Measurements from ENCODE around the gene METAP2. TPM values are rescaled to one million over a fixed set of nuclear protein-coding genes. Genes with fewer than 3 reads are reported as not detected.

METAP2 gene
- polyA plus RNA-seq, 1 of the 3 experiments (the other 2 are of a cell fraction): 35.8 TPM

- peaks cover 11% of the 10 kb centered on the region; the same call in 1 of the 2 replicates for H3K79me2 ChIP-seq (ENCODE audit: insufficient read depth)
- no peak overlapping the region for H2AFZ ChIP-seq (ENCODE audit: low read depth)
- H3K27ac ChIP-seq (ENCODE audit: low read depth in 2 of 2, low read length in 1 of 2): no peak overlapping the region
- no peak overlapping the region for H3K9ac ChIP-seq
- H3F3A ChIP-seq (replicated peaks; ENCODE audit: insufficient read depth): no peaks in the 10 kb centered on the region
- no peaks in the 10 kb centered on the region for H3K9me2 ChIP-seq
- no peaks in the 10 kb centered on the region for H3K27me3 ChIP-seq (ENCODE audit: insufficient read depth)
- 97% methylated on average over 3 of the region's 3 CpGs for WGBS (ENCODE audit: low lambda C conversion rate)
- no peak overlapping the region for H3K4me2 ChIP-seq
- CTCF ChIA-PET: interaction anchor here (0.6 to 0.9 kb wide), 2 partner anchors 14 to 25 kb away, joined by 3 to 4 read pairs; no protein-coding TSS in a partner anchor
- H3K36me3 ChIP-seq (replicated peaks in 1 of 2; ENCODE audit: control insufficient read depth in 1 of 2, insufficient read depth in 2 of 2, low read length in 1 of 2): peaks cover 65 to 74% of the 10 kb centered on the region in 2 experiments
- DNase-seq: no peak
- no peak overlapping the region for H3K4me3 ChIP-seq (ENCODE audit: low read depth in 2 of 2, low read length in 1 of 2)
- H3K4me1 ChIP-seq (ENCODE audit: control insufficient read depth in 1 of 2, insufficient read depth in 2 of 2, low read depth in 1 of 2, low read length in 1 of 2): no peaks in the 10 kb centered on the region
- POLR2A ChIA-PET: no interaction called here
- H4K20me1 ChIP-seq (ENCODE audit: insufficient read depth): no peaks in the 10 kb centered on the region
- TF ChIP-seq TEAD4 (IDR thresholded peaks at IDR 0.05; ENCODE audit: borderline replicate concordance, insufficient read depth): no peak
- TF ChIP-seq JUND (IDR thresholded peaks at IDR 0.05): no peak
- no peak for TF ChIP-seq REST (IDR thresholded peaks at IDR 0.05; ENCODE audit: low read depth, low read length)
- TF ChIP-seq FOSL2 (IDR thresholded peaks at IDR 0.05; ENCODE audit: borderline replicate concordance, low read depth): no peak
- no peak for TF ChIP-seq RCOR1 (IDR thresholded peaks at IDR 0.05; ENCODE audit: low read length)
- TF ChIP-seq USF1 (IDR thresholded peaks at IDR 0.05; ENCODE audit: borderline replicate concordance, low read depth): no peak
- no peak for TF ChIP-seq PBX3 (IDR thresholded peaks at IDR 0.05)
- TF ChIP-seq POLR2AphosphoS5 (IDR thresholded peaks at IDR 0.05; ENCODE audit: low read depth, low read length): no peak
- no peak for TF ChIP-seq RAD21 (IDR thresholded peaks at IDR 0.05; ENCODE audit: low read length)
- TF ChIP-seq FOXM1 (IDR thresholded peaks at IDR 0.05; ENCODE audit: low read depth): no peak
- TF ChIP-seq MEF2A (IDR thresholded peaks at IDR 0.05; ENCODE audit: borderline replicate concordance, low read depth): no peak
- TF ChIP-seq FOXJ3 (CRISPR knock-in tag; IDR thresholded peaks at IDR 0.05): no peak
- no peak for TF ChIP-seq IRF3 (IDR thresholded peaks at IDR 0.05; ENCODE audit: low read depth, low read length)
- TF ChIP-seq MXI1 (IDR thresholded peaks at IDR 0.05; ENCODE audit: low read depth, low read length): no peak
- H3K9me3 ChIP-seq: no peaks in the 10 kb centered on the region
Observed at GRCh38 chr12:95509300-95509699, 35.3 kb downstream of the METAP2 start.

All from SK-N-SH (cell line).